Measurements from ENCODE around the gene OR14K1.
"Not testable (repeated sequence)": the region's sequence is repeated elsewhere in the genome, so short reads cannot be mapped to it uniquely, and the experiment has no call there.

The OR14K1 gene

DNA sequence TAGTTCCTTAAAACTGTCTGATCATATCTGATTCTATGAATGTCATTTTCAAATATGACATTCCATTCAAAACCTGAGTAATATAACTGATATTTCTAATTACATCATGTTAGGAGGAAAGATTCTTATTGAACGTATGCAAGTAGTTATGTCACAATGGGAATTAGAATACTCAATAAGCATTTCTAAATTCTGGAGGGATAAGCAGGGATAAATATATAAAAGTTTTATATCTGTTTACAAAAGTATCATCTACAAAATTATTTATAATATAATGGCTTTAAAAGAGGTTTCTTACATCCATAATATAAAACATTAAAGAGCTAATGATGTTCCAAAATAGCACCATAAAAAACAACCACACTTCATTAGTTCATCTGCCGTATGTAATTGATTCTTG lies 9.6 kb downstream of the OR14K1 start, which contains the start of gene OR14A2:
TSS of gene OR14A2 (minus strand) at position 101 of the 400 bp plus-strand sequence.
- TF ChIP-seq, protein P1, sequence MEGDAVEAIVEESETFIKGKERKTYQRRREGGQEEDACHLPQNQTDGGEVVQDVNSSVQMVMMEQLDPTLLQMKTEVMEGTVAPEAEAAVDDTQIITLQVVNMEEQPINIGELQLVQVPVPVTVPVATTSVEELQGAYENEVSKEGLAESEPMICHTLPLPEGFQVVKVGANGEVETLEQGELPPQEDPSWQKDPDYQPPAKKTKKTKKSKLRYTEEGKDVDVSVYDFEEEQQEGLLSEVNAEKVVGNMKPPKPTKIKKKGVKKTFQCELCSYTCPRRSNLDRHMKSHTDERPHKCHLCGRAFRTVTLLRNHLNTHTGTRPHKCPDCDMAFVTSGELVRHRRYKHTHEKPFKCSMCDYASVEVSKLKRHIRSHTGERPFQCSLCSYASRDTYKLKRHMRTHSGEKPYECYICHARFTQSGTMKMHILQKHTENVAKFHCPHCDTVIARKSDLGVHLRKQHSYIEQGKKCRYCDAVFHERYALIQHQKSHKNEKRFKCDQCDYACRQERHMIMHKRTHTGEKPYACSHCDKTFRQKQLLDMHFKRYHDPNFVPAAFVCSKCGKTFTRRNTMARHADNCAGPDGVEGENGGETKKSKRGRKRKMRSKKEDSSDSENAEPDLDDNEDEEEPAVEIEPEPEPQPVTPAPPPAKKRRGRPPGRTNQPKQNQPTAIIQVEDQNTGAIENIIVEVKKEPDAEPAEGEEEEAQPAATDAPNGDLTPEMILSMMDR (IDR thresholded peaks at IDR 0.05; ENCODE audit: insufficient read depth, low read length, poor library complexity, severe bottlenecking), result no peak
- no peak for TF ChIP-seq EZH2phosphoT487 (conservative IDR thresholded peaks at IDR 0.05; ENCODE audit: low read length)
- Histone ChIP-seq H3K9me3 (ENCODE audit: insufficient read depth, low read length) (no peaks in the 10 kb centered on the region), H3F3A (ENCODE audit: insufficient read depth) (no peaks in the 10 kb centered on the region), H3K4me2 (ENCODE audit: low read depth, low read length, poor library complexity, severe bottlenecking) (no peak within 1 kb of the TSS), H3K36me3 (ENCODE audit: low read length) (no peaks in the 10 kb centered on the region), H3K27me3 (ENCODE audit: low read length) (no peaks in the 10 kb centered on the region), H3K9ac (ENCODE audit: low read length) (no peak within 1 kb of the TSS), H4K20me1 (ENCODE audit: low read depth, low read length) (no peaks in the 10 kb centered on the region), H3K4me3 (ENCODE audit: insufficient read depth, low read length, poor library complexity, severe bottlenecking) (no peak within 1 kb of the TSS), H3K27ac (ENCODE audit: low read depth, low read length) (no peak within 1 kb of the TSS), H3K79me2 (ENCODE audit: insufficient read depth, low read length) (no peaks in the 10 kb centered on the region), H3K9me2 (replicated peaks; ENCODE audit: insufficient read depth, low read length) (no peaks in the 10 kb centered on the region), H2AFZ (ENCODE audit: low read depth, low read length, severe bottlenecking) (no peak within 1 kb of the TSS)

DNA sequence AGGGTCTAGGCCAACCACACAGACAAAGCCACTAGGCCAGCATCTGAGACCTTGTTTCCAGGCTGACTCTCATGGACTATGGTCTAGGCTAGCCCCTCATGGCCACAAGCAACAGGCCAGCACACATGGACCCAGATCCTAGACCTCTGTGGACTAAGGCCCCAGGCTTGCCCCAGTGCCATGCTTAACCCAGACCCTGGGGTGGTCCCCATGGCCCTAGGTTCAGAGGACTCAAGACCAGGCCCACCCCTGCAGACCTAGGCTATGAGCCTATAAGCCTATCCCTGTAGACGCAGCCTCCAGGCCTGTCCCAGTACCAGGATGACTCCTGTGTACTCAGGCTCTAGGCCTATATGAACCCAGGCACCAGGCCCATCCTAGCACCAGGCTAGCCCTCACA lies 11.5 kb downstream of the OR14K1 start:
- Histone ChIP-seq H3K9me2 (replicated peaks; ENCODE audit: insufficient read depth, low read length) (no peaks in the 10 kb centered on the region), H3K79me2 (ENCODE audit: insufficient read depth, low read length) (no peaks in the 10 kb centered on the region), H4K20me1 (ENCODE audit: low read depth, low read length) (no peaks in the 10 kb centered on the region), H3K27me3 (ENCODE audit: low read length) (no peaks in the 10 kb centered on the region), H3K4me2 (ENCODE audit: low read depth, low read length, poor library complexity, severe bottlenecking) (no peak overlapping the region), H3K4me3 (ENCODE audit: insufficient read depth, low read length, poor library complexity, severe bottlenecking) (no peak overlapping the region), H3K9me3 (ENCODE audit: insufficient read depth, low read length) (no peaks in the 10 kb centered on the region), H3K9ac (ENCODE audit: low read length) (no peak overlapping the region), H3K27ac (ENCODE audit: low read depth, low read length) (no peak overlapping the region), H3K36me3 (ENCODE audit: low read length) (no peaks in the 10 kb centered on the region), H3F3A (ENCODE audit: insufficient read depth) (no peaks in the 10 kb centered on the region), H2AFZ (ENCODE audit: low read depth, low read length, severe bottlenecking) (no peak overlapping the region)
- no peak for TF ChIP-seq EZH2phosphoT487 (conservative IDR thresholded peaks at IDR 0.05; ENCODE audit: low read length)
- TF ChIP-seq, protein P1 (IDR thresholded peaks at IDR 0.05; ENCODE audit: insufficient read depth, low read length, poor library complexity, severe bottlenecking), result no peak

DNA sequence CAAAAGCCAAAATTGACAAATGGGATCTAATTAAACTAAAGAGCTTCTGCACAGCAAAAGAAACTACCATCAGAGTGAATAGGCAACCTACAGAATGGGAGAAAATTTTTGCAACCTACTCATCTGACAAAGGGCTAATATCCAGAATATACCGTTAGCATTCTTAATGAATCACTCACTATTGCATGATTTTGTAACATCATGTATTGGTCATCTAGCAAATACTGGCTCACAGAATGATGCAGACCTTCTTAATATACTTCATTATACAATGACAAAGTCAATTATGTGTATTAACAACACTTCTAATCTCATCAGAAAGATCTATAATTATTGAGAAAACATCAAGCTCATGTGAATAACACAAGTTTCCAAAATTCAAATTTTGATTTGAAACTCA lies 15.9 kb downstream of the OR14K1 start:
- H3K27me3 ChIP-seq (ENCODE audit: low read length); H3K9me2 ChIP-seq (replicated peaks; ENCODE audit: insufficient read depth, low read length); H3F3A ChIP-seq (ENCODE audit: insufficient read depth); H3K9ac ChIP-seq (ENCODE audit: low read length); H2AFZ ChIP-seq (ENCODE audit: low read depth, low read length, severe bottlenecking); H3K9me3 ChIP-seq (ENCODE audit: insufficient read depth, low read length); H3K79me2 ChIP-seq (ENCODE audit: insufficient read depth, low read length); H4K20me1 ChIP-seq (ENCODE audit: low read depth, low read length); H3K4me2 ChIP-seq (ENCODE audit: low read depth, low read length, poor library complexity, severe bottlenecking); H3K36me3 ChIP-seq (ENCODE audit: low read length); H3K27ac ChIP-seq (ENCODE audit: low read depth, low read length); H3K4me3 ChIP-seq (ENCODE audit: insufficient read depth, low read length, poor library complexity, severe bottlenecking): not testable (repeated sequence)

DNA sequence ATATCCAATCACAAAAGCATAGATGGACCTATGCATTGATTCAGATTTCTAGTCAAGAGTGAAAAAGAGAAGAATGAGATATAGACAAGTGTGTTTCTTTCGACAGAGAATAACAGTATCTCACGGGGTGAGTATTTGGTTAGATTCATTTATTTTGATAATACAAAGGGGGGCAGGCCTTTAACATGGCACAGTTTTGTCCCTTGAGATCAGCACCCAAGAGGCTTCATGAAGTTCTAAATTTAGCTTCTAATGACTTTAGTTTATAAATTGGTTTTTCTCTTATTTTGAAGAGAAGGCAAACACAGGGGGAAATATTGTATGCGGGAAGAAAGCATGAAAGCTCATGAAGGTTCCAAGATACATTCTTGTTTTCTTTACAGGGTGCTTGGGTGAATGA lies 22.0 kb downstream of the OR14K1 start, which contains the start of gene OR1C1:
TSS of gene OR1C1 (minus strand) at position 101 of the 400 bp plus-strand sequence. CDS start 2,150 bp downstream, outside the sequence.
- no peak for TF ChIP-seq EZH2phosphoT487 (conservative IDR thresholded peaks at IDR 0.05; ENCODE audit: low read length)
- TF ChIP-seq, protein P1 (IDR thresholded peaks at IDR 0.05; ENCODE audit: insufficient read depth, low read length, poor library complexity, severe bottlenecking), result no peak
- Histone ChIP-seq H3K27me3 (ENCODE audit: low read length) (no peaks in the 10 kb centered on the region), H4K20me1 (ENCODE audit: low read depth, low read length) (no peaks in the 10 kb centered on the region), H3K9ac (ENCODE audit: low read length) (no peak within 1 kb of the TSS), H3K4me3 (ENCODE audit: insufficient read depth, low read length, poor library complexity, severe bottlenecking) (no peak within 1 kb of the TSS), H3K9me2 (replicated peaks; ENCODE audit: insufficient read depth, low read length) (no peaks in the 10 kb centered on the region), H3K9me3 (ENCODE audit: insufficient read depth, low read length) (no peaks in the 10 kb centered on the region), H3K36me3 (ENCODE audit: low read length) (no peaks in the 10 kb centered on the region), H2AFZ (ENCODE audit: low read depth, low read length, severe bottlenecking) (no peak within 1 kb of the TSS), H3K4me2 (ENCODE audit: low read depth, low read length, poor library complexity, severe bottlenecking) (no peak within 1 kb of the TSS), H3K27ac (ENCODE audit: low read depth, low read length) (no peak within 1 kb of the TSS), H3K79me2 (ENCODE audit: insufficient read depth, low read length) (no peaks in the 10 kb centered on the region), H3F3A (ENCODE audit: insufficient read depth) (no peaks in the 10 kb centered on the region)

Data from SU-DHL-6 (cell line).